Thoracic aorta (tissue), 2 donors: Measurements from ENCODE around the gene SMOC2. TPM values are rescaled to one million over a fixed set of nuclear protein-coding genes. Genes with fewer than 3 reads are reported as not detected.

Source experiments
- ATAC-seq: fragments of 150-250 bp; one replicate; pipeline ENCODE4 v1.8.0; 2017; ENCODE audit warnings: low read depth; ENCODE audit not compliant: insufficient number of reproducible peaks, low FRiP score
- DNase-seq: peaks from one replicate; pipeline ENCODE4 v3.0.0-alpha.2; 2020; ENCODE audit warnings: low spot score
- H3K27ac ChIP-seq, 2 donors: fragments of 200-600 bp; sonication (generic); 1 replicate in 1 of 2; 2 replicates in 1 of 2; pipeline ENCODE4 v1.5.1; 2016; ENCODE audit warnings: mild to moderate bottlenecking in 2 of 2, moderate library complexity in 2 of 2
- H3K27me3 ChIP-seq: fragments of 200-600 bp; sonication (generic); replicated peaks from 2 replicates; pipeline ENCODE4 v1.6.0; 2016; ENCODE audit warnings: mild to moderate bottlenecking; ENCODE audit not compliant: insufficient read depth
- H3K36me3 ChIP-seq: fragments of 200-600 bp; sonication (generic); one replicate; pipeline ENCODE4 v1.5.1; 2016
- H3K4me1 ChIP-seq, 2 donors: fragments of 200-600 bp; sonication (generic); 1 replicate in 1 of 2; 2 replicates in 1 of 2; pipeline versions ENCODE4 v1.5.1 to v1.6.0; 2016; ENCODE audit warnings: low read depth in 2 of 2, mild to moderate bottlenecking in 1 of 2; ENCODE audit not compliant: control insufficient read depth in 1 of 2
- H3K4me3 ChIP-seq: fragments of 200-600 bp; sonication (generic); 2 replicates; pipeline ENCODE4 v1.5.1; 2016; ENCODE audit warnings: mild to moderate bottlenecking
- H3K9me3 ChIP-seq: fragments of 200-600 bp; sonication (generic); 2 replicates; pipeline ENCODE4 v1.5.1; 2016
- total RNA-seq, 2 donors: library from RNA; depleted of rRNA; stranded (reverse); fragments of >200 nt; gene quantifications; one replicate each; pipeline versions ENCODE4 v1.1.0 to v1.2.3, GENCODE V29; 2016
- TF ChIP-seq, protein P1 (sequence below): fragments of 200-600 bp; sonication (generic); IDR thresholded peaks from one replicate; pipeline ENCODE4 v1.5.1; 2019; ENCODE audit warnings: antibody characterized with exemption

The SMOC2 gene
- total RNA-seq, 2 donors from 2014 or later, result 334 to 424 TPM

DNA sequence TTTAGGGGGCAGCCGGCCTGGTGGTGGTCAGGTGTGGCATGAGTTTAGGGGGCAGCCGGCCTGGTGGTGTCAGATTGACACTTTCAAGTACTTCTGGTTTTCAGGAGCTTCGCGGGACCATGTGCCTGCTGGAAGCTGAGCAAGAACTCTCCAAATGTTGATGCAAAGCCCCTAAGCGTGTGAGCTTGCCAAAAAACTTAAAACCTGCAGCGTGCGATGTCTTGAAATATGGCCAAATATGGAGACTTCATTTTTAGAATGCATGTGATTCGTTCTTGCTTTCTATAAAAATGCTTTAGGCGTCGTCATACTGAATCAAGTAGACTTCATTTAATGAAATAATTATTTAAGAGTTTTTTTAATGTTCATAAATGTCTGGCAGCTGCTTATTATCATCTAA lies 149.4 kb downstream of the SMOC2 start:
- Histone ChIP-seq H3K9me3 (no peaks in the 10 kb centered on the region), H3K36me3 (no peaks in the 10 kb centered on the region), H3K27me3 (no peaks in the 10 kb centered on the region), H3K4me1 (peaks cover 0 to 21% of the 10 kb centered on the region in 2 donors), H3K27ac (no peak overlapping the region), H3K4me3 (no peak overlapping the region)
- DNase-seq (no peak), ATAC-seq (no peak)
- TF ChIP-seq, protein P1, sequence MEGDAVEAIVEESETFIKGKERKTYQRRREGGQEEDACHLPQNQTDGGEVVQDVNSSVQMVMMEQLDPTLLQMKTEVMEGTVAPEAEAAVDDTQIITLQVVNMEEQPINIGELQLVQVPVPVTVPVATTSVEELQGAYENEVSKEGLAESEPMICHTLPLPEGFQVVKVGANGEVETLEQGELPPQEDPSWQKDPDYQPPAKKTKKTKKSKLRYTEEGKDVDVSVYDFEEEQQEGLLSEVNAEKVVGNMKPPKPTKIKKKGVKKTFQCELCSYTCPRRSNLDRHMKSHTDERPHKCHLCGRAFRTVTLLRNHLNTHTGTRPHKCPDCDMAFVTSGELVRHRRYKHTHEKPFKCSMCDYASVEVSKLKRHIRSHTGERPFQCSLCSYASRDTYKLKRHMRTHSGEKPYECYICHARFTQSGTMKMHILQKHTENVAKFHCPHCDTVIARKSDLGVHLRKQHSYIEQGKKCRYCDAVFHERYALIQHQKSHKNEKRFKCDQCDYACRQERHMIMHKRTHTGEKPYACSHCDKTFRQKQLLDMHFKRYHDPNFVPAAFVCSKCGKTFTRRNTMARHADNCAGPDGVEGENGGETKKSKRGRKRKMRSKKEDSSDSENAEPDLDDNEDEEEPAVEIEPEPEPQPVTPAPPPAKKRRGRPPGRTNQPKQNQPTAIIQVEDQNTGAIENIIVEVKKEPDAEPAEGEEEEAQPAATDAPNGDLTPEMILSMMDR, result no peak

DNA sequence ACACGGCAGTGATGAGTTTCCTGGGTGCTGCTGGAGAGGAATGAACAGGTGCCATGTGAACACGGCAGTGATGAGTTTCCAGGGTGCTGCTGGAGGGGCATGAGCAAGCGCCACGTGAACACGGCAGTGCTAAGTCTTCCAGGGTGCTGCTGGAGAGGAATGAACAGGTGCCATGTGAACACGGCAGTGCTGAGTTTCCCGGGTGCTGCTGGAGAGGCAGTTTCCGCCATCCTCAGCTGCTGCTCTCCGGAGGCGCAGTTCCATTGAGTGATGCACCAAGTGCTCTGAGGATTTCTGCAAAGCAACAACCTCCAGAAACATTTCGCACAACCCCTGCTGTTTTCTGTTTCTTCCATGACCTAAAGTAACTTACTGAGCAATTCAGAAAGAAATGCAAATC lies 155.4 kb downstream of the SMOC2 start:
- H3K36me3 ChIP-seq, result peaks cover 10% of the 10 kb centered on the region
- TF ChIP-seq, protein P1, result no peak
- peaks cover 0 to 10% of the 10 kb centered on the region in 2 donors for H3K4me1 ChIP-seq
- ATAC-seq (no peak), DNase-seq (no peak)
- no peaks in the 10 kb centered on the region for H3K27me3 ChIP-seq
- no peak overlapping the region for H3K4me3 ChIP-seq
- H3K9me3 ChIP-seq, result no peaks in the 10 kb centered on the region
- no peak overlapping the region for H3K27ac ChIP-seq

DNA sequence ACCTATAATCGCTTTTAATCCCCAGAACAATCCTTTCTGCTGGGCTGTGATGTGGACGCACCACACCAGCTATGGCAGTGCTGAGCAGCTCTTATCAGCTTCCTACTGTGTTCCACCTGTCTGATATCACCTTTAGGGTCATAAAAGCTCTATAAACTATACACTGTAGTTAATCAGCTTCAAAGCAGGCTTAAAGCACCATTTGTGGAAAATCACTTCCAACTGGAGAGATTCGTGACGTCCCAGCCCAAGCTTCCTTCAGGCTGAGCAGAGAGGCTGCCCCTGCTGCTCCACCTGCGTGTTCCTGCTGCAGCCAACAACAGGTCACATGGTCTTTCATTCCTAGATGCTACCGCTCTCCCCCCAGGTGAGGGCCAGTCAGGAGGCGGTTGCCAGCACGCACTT lies 156.5 kb downstream of the SMOC2 start:
- DNase-seq (no peak), ATAC-seq (no peak)
- TF ChIP-seq, protein P1, result no peak
- Histone ChIP-seq H3K36me3 (peaks cover 10% of the 10 kb centered on the region), H3K4me3 (no peak overlapping the region), H3K4me1 (peaks cover 0 to 18% of the 10 kb centered on the region in 2 donors), H3K9me3 (no peaks in the 10 kb centered on the region), H3K27me3 (no peaks in the 10 kb centered on the region), H3K27ac (no peak overlapping the region)

DNA sequence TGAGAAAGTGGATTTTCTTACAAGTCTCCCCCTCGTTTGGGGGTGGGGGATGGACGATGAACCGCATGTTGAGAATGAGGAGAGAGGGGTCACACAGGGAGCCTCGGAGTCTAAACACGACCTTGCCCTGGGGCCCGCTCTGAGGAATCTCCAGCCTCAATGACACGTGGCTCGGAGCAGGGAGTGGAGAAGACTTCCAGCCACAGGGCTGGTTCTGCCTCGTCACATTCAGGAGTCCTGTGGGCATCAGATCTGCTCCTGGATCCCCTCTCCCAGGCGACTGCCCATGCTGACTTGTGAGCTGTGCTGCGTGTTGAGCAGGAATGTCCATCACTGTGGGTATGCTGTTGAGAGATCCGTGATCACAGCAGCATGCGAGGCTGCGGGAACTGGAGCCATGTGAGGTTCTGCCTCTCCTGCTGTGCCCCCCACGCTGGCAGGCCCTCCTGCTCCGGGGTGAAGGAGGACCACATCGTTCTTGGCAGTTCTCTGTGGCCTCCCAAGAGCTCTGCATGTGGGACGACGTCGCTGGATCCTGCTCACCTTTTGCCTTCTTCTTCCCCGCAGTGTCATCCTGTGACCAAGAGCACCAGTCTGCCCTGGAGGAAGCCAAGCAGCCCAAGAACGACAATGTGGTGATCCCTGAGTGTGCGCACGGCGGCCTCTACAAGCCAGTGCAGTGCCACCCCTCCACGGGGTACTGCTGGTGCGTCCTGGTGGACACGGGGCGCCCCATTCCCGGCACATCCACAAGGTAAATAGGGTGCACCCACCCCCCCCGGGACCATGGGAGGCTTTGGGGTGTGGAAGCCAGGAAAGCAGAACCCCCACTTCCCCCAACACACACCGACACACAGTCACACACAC lies 157.5 kb downstream of the SMOC2 start:
- H3K4me1 ChIP-seq, result peaks cover 0 to 18% of the 10 kb centered on the region in 2 donors
- TF ChIP-seq, protein P1, result no peak
- no peak overlapping the region for H3K4me3 ChIP-seq
- ATAC-seq, result no peak
- DNase-seq, result no peak
- peaks cover 10% of the 10 kb centered on the region for H3K36me3 ChIP-seq
- H3K27me3 ChIP-seq, result no peaks in the 10 kb centered on the region
- H3K27ac ChIP-seq, result no peak overlapping the region
- H3K9me3 ChIP-seq, result no peaks in the 10 kb centered on the region

DNA sequence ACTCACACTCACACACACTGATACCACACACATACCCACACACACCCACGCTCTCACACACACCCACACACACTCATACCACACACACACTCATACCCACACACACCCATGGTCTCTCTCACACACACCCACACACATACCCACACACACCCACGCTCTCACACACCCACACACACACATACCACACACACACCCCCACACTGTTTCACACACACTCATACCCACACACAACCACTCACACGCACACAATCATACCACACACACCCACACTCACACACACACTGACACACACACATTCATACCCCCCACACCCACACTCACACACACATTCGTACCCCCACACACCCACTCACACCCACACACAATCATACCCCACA lies 158.1 kb downstream of the SMOC2 start:
- H3K9me3 ChIP-seq, result no peaks in the 10 kb centered on the region
- H3K27ac ChIP-seq, result no peak overlapping the region
- H3K4me1 ChIP-seq, result peaks cover 0 to 18% of the 10 kb centered on the region in 2 donors
- TF ChIP-seq, protein P1, result no peak
- ATAC-seq, result no peak
- no peaks in the 10 kb centered on the region for H3K27me3 ChIP-seq
- no peak for DNase-seq
- peaks cover 16% of the 10 kb centered on the region for H3K36me3 ChIP-seq
- no peak overlapping the region for H3K4me3 ChIP-seq
